Activated CD4-positive, alpha-beta memory T cell treated with anti-CD3 and anti-CD28 coated beads for 36 hours (primary cell): Measurements from ENCODE around the gene DMTF1. TPM values are rescaled to one million over a fixed set of nuclear protein-coding genes. Genes with fewer than 3 reads are reported as not detected.

Source experiments
- CTCF ChIA-PET: fragments of 350-600 bp; sonication (Branson Sonifier 250); formaldehyde crosslinking; loops from one replicate; lab custom pipeline; 2021; ENCODE audit warnings: antibody characterized with exemption, inconsistent platforms; lab: Charles Lee
- POLR2A ChIA-PET: fragments of 350-600 bp; sonication (Branson Sonifier 250); formaldehyde crosslinking; loops from one replicate; lab custom pipeline; 2021; ENCODE audit warnings: antibody characterized with exemption; lab: Charles Lee
- DNase-seq: peaks from one replicate; pipeline ENCODE4 v3.0.0-alpha.2; 2020
- H3K27ac Mint-ChIP-seq: one replicate; pipeline ENCODE4 v1.8.0; 2021; ENCODE audit warnings: mixed read lengths
- H3K27me3 Mint-ChIP-seq: one replicate; pipeline ENCODE4 v1.8.0; 2021; ENCODE audit warnings: mixed read lengths
- H3K36me3 Mint-ChIP-seq: one replicate; pipeline ENCODE4 v1.8.0; 2021; ENCODE audit warnings: mixed read lengths
- H3K4me1 Mint-ChIP-seq: one replicate; pipeline ENCODE4 v1.8.0; 2021; ENCODE audit warnings: low read depth, mixed read lengths
- H3K4me3 Mint-ChIP-seq: one replicate; pipeline ENCODE4 v1.8.0; 2021; ENCODE audit warnings: mild to moderate bottlenecking, mixed read lengths
- H3K9me3 Mint-ChIP-seq: one replicate; pipeline ENCODE4 v1.8.0; 2021; ENCODE audit warnings: mixed read lengths
- intact Hi-C: fragments of 100-400 bp; cut with micrococcal nuclease; formaldehyde crosslinking; loops from one replicate; pipeline ENCODE4 v1.15.1; 2023
- total RNA-seq, 2 experiments: library from RNA; stranded (reverse); gene quantifications; one replicate each; pipeline ENCODE4 v1.2.3, GENCODE V29; 2021

DMTF1 gene
- total RNA-seq, 2 experiments from 2014 or later, result 62.7 to 71.1 TPM

DNA sequence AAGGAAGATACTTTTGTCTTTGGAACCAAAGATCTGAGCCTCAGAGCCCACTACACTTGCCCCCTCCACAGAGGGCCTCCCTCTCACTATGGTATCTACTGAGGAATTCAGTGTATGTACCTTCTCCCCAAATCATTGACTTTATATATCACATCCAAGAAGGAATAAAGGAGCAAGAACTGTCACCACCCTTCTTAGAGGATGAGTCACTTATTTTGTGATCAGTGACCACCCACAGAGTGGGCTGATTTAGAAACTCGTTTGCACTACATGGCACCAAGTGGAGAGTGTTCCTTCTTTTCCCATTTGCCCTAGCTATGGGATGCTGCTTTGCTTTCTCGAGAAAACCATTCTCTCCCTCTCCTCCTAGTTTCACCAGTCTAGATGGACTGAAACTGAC lies 61.6 kb downstream of the DMTF1 start:
- Mint-ChIP-seq H3K36me3 (peaks cover 36% of the 10 kb centered on the region), H3K27ac (peak overlapping the region; percentile 79), H3K9me3 (no peaks in the 10 kb centered on the region), H3K4me3 (peak overlapping the region; percentile 24), H3K4me1 (peaks cover 79% of the 10 kb centered on the region), H3K27me3 (no peaks in the 10 kb centered on the region)
- CTCF ChIA-PET, result interaction anchor here (1.2 to 1.4 kb wide), 2 partner anchors 23 to 65 kb away, joined by 3 read pairs; no protein-coding TSS in a partner anchor
- POLR2A ChIA-PET, result interaction anchor here (0.8 to 3.3 kb wide), 4 partner anchors 10 to 61 kb away, joined by 3 to 12 read pairs (median 3); partner anchors contain the start of gene DMTF1
- DNase-seq, result no peak
- intact Hi-C loops, result loop anchor here (1.0 kb wide), 1 partner anchor 10 kb away; no protein-coding TSS in a partner anchor

DNA sequence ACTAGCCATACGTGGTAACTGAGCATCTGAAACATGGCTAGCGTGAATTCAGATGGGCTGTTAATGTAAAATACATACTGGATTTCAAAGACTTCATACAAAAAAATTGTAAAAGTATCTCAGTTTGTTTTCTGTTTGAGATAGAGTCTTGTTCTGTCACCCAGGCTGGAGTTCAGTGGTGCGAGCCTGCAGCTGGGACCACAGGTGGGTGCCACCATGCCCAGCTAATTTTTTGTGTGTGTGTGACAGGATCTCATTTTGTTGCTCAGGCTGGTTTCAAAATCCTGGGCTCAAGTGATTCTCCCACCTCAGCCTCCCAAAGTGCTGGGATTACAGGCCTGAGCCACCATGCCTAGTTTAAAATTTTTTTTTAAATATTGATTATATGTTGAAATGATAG lies 62.8 kb downstream of the DMTF1 start:
- POLR2A ChIA-PET, result interaction anchor here (1.1 to 7.3 kb wide), 2 partner anchors 13 to 62 kb away, joined by 3 to 104 read pairs; partner anchors contain the start of gene DMTF1
- Mint-ChIP-seq H3K27ac (peak overlapping the region; percentile 79), H3K27me3 (no peaks in the 10 kb centered on the region), H3K9me3 (no peaks in the 10 kb centered on the region), H3K36me3 (peaks cover 36% of the 10 kb centered on the region), H3K4me3 (no peak overlapping the region), H3K4me1 (peaks cover 69% of the 10 kb centered on the region)
- intact Hi-C loops, result loop anchor here (5.0 kb wide), 4 partner anchors 33 to 1002 kb away; partner anchors contain the start of gene ADAM22
- no peak for DNase-seq
- CTCF ChIA-PET, result interaction anchor here (0.9 to 1.4 kb wide), 2 partner anchors 21 to 67 kb away, joined by 3 read pairs; no protein-coding TSS in a partner anchor

DNA sequence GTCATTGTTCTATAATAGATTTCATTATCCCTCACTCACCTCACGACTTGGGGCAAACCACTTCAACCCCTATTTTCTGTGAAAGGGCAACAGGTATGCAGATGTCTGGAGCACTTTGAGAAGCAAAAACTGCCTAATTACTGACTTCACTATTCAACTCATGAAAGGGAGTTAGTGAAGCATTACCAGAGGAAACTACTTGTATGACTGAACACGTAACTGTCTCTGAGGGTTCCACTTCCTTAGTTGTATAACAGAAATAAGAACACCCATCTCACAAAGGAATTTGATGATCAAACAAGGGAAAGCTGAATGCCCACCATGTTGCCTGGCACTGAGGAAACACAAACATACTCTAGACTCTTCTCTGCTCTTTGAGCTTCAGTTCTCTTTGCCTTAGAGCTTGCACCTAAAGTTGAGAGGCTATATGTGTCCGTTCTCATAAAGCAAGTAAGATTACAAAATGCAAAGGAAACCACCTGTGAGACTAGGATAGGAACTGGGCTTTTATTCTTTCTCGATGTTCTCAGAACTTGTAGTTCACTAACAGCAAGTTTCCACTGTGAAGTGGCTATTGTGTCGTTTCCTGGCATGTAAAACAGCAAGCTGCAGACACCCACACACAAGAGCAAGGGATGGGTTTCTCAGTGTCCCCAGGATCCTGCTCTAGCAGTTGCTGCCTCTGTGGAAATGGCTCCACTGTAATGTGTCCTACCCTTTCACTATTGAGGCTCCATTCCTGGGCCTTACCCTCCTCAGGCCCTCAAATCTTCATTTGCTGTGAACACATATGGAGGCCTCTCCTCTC lies 64.7 kb downstream of the DMTF1 start:
- H3K36me3 Mint-ChIP-seq, result peaks cover 34% of the 10 kb centered on the region
- ChIA-PET CTCF (interaction anchor here (1.3 to 5.9 kb wide), 5 partner anchors 9 to 63 kb away, joined by 3 to 53 read pairs (median 5); partner anchors contain the start of gene DMTF1), POLR2A (interaction anchor here (0.8 to 7.3 kb wide), 10 partner anchors 13 to 285 kb away, joined by 3 to 104 read pairs (median 4); partner anchors contain the start of gene DMTF1)
- no peaks in the 10 kb centered on the region for H3K27me3 Mint-ChIP-seq
- DNase-seq, result peak; percentile 75
- H3K4me1 Mint-ChIP-seq, result peaks cover 59% of the 10 kb centered on the region
- H3K27ac Mint-ChIP-seq, result peak overlapping the region; percentile 96
- H3K4me3 Mint-ChIP-seq, result peak overlapping the region; percentile 99
- no peaks in the 10 kb centered on the region for H3K9me3 Mint-ChIP-seq
- intact Hi-C loops, result loop anchor here (1.0 to 5.0 kb wide), 10 partner anchors 18 to 1000 kb away; partner anchors contain the start of genes ADAM22, DBF4, DMTF1 and ELAPOR2

DNA sequence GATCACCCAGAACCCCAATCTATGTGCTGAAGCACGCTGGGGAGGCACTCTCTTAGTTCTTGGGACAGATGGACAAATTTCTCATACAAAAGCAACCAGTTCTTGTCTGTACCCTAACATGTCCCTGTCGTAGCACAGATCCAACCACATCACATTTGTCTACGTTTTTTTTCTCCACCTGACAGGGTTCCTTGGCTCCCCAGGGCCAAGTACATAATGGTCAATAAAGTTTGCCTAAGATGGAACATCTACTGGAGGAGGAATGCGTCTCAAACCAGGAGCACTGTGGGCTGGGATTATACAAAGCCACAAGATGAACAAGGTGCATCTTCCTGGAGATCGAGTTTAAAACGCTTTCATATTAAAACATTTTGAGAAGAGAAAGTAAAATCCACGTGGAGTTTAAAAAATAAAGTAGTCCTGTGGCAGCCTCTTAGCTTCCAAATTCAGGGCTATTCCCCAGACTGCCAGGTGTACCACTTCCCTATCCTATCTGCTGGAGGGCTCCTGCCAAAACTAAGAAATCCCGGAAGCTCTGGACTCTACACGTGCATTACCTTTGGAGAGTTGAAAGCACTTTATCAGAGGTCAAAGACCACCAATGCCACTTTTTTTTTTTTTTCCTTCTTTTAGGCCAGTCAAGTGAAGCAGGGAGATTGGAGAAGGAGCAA lies 65.9 kb downstream of the DMTF1 start:
- DNase-seq, result no peak
- Mint-ChIP-seq H3K4me3 (peak overlapping the region; percentile 99), H3K27ac (peak overlapping the region; percentile 96), H3K36me3 (peaks cover 28% of the 10 kb centered on the region), H3K4me1 (peaks cover 47% of the 10 kb centered on the region), H3K27me3 (no peaks in the 10 kb centered on the region), H3K9me3 (no peaks in the 10 kb centered on the region)
- POLR2A ChIA-PET, result interaction anchor here (0.6 to 7.3 kb wide), 8 partner anchors 17 to 73 kb away, joined by 3 to 104 read pairs (median 5); partner anchors contain the start of gene DMTF1
- CTCF ChIA-PET, result interaction anchor here (0.8 to 5.9 kb wide), 5 partner anchors 10 to 68 kb away, joined by 3 to 53 read pairs (median 4); partner anchors contain the start of gene DMTF1
- intact Hi-C loops, result loop anchor here (1.0 to 5.0 kb wide), 8 partner anchors 19 to 999 kb away; partner anchors contain the start of genes ADAM22, DBF4, DMTF1 and SLC25A40

DNA sequence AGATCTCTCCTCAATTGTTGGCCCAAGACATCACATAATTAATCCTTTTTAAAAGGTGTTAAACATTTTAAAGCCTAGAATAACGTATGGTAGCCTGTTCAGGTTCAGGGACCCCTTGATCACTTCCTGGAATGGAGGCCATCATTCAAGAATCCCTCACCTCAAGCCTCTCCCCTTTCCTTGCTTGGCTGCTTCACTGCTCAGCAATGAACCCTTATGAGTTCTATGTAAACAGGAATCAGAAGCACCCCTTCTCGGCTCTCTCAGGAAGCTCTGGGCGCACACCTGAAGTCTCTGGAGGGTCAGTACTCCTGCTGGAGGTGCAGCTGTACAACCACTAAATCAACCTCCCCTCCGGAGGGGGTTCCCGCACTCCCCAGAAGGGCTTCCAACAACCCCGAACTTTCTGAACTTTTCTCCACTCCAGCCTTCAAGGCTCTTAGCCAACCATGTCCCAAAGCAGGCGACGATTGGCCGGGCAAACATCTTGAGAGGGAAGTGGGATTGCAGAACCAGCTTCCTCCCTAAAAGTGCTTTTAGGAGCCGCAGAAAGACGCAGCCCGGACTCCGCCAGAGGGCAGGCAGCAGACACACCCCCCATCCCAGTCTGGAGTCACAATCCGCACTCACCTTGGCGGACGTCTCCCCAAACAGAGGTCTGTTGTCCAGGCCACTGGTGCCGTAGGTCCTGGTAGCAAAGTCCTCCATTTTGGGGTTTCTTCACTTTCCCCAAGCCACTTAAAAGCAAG lies 66.7 kb downstream of the DMTF1 start:
- POLR2A ChIA-PET, result interaction anchor here (1.0 to 7.3 kb wide), 6 partner anchors 11 to 285 kb away, joined by 3 to 104 read pairs (median 6); partner anchors contain the start of gene DMTF1

DNA sequence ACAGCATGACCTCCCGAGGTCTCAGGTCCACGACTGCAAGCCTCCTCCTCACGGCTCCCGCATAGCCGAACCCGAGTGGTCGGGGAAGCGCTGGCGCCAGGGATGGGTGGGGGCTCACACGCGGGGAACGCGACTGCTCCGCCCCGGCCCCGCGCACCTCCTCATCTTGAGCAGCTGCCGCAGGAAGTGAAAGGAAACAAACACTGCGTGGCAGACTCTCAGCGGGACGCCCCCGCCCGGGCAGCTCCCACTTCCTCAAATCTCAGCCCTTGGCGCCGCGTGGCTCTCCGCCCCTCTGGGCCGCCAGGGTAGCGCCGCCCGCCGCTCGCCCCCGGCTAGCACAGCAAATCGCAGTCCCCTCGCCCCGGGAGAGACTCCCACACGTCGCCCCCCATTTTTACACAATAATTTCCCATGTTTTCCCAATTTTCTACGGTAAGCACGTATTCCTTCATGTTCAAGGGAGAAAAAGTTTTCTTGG lies 67.3 kb downstream of the DMTF1 start, which contains the start of gene TMEM243:
Gene TMEM243 (minus strand): TSS at position 188 of the 481 bp plus-strand sequence. CDS start 229 bp downstream, outside the sequence.
- Mint-ChIP-seq H3K36me3 (peaks cover 21% of the 10 kb centered on the region), H3K27me3 (no peaks in the 10 kb centered on the region), H3K27ac (peak within 1 kb of the TSS; percentile 96), H3K4me3 (peak within 1 kb of the TSS; percentile 99), H3K9me3 (no peaks in the 10 kb centered on the region), H3K4me1 (peaks cover 32% of the 10 kb centered on the region)
- intact Hi-C loops, result loop anchor here (1.0 to 5.0 kb wide), 6 partner anchors 17 to 998 kb away; partner anchors contain the start of genes ADAM22 and CROT
- CTCF ChIA-PET, result interaction anchor here (0.9 to 5.9 kb wide), 5 partner anchors 17 to 160 kb away, joined by 3 to 53 read pairs (median 4); partner anchors contain the start of genes DMTF1 and ELAPOR2
- POLR2A ChIA-PET, result interaction anchor here (1.0 to 7.3 kb wide), 7 partner anchors 11 to 285 kb away, joined by 3 to 104 read pairs (median 5); partner anchors contain the start of genes CROT and DMTF1
- peak; percentile 90 for DNase-seq

More for the DNA sequence above, 66.7 kb downstream of the DMTF1 start:
- intact Hi-C loops, result loop anchor here (5.0 kb wide), 4 partner anchors 37 to 998 kb away; partner anchors contain the start of gene ADAM22
- H3K27ac Mint-ChIP-seq, result peak overlapping the region; percentile 96
- H3K36me3 Mint-ChIP-seq, result peaks cover 25% of the 10 kb centered on the region
- peaks cover 38% of the 10 kb centered on the region for H3K4me1 Mint-ChIP-seq
- no peaks in the 10 kb centered on the region for H3K9me3 Mint-ChIP-seq
- CTCF ChIA-PET, result interaction anchor here (0.9 to 5.9 kb wide), 5 partner anchors 17 to 160 kb away, joined by 3 to 53 read pairs (median 4); partner anchors contain the start of genes DMTF1 and ELAPOR2
- peak overlapping the region; percentile 99 for H3K4me3 Mint-ChIP-seq
- DNase-seq, result peak; percentile 51
- H3K27me3 Mint-ChIP-seq, result no peaks in the 10 kb centered on the region

DNA sequence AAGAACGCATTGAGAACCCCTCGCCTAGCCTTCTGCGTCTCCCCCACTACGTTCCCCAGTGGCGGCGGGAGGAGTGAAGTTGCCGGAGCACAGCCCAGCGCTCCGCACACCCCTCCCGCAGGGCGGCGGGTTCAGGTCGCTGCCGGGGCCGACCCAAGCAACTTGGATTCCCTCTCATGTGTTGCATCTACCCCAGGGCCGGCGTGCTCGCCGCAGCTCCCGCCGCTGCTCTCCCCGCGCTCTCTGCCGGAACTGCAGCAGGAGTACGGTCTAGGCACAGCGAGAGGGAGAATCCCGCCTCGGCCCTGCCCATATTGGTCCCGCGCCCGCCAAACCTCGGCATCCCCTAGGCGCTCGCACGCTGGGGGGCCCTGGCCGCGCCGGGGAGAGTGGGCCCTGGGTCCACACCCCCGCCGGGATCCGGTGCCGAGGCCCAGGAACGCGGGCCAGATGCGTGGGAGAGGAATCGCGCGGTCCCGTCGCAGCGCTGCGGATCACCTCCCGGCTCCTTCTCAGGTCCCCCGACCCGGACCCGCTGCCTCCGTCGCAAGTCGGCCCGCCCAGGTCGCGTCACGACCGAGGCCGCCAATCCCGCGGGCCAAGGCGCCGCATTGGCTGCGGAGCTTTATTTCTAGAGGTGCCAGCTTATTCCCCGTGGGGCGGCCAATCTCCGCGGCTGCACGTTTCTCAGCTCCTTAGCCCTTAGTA lies 67.9 kb downstream of the DMTF1 start:
- intact Hi-C loops, result loop anchor here (1.0 to 2.0 kb wide), 2 partner anchors 17 to 125 kb away; partner anchors contain the start of gene CROT
- Mint-ChIP-seq H3K4me1 (peaks cover 27% of the 10 kb centered on the region), H3K36me3 (peaks cover 20% of the 10 kb centered on the region), H3K27me3 (no peaks in the 10 kb centered on the region), H3K4me3 (peak overlapping the region; percentile 99), H3K9me3 (no peaks in the 10 kb centered on the region), H3K27ac (peak overlapping the region; percentile 96)
- POLR2A ChIA-PET, result interaction anchor here (0.7 to 7.3 kb wide), 11 partner anchors 10 to 286 kb away, joined by 3 to 104 read pairs (median 3); partner anchors contain the start of genes CROT and DMTF1
- peak; percentile 89 for DNase-seq
- CTCF ChIA-PET, result interaction anchor here (0.6 to 5.9 kb wide), 7 partner anchors 16 to 270 kb away, joined by 3 to 53 read pairs (median 4); partner anchors contain the start of genes DMTF1 and ELAPOR2

DNA sequence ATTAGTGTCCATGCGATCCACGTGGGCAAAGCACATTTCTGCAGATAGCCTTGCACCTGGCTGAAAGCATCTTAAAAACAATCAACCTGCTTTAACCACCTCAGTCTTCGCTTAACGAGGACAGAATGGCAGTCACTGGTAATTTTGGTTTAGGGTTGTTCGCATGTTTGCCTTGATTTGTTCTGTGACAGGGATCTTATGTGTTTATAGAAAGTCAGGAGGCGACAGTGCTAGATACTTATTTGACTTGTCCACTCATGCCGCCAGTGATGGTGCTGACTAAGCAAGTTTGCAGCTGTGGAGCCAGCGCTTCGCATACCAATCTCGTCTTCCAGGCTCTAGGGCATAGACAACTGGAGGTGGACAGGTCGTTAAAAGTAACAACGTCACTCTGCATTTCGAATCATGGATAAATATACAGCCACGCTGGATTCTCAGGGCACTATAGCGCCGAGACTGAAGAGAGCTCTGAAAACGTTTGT lies 68.5 kb downstream of the DMTF1 start:
- peaks cover 16% of the 10 kb centered on the region for H3K36me3 Mint-ChIP-seq

DNA sequence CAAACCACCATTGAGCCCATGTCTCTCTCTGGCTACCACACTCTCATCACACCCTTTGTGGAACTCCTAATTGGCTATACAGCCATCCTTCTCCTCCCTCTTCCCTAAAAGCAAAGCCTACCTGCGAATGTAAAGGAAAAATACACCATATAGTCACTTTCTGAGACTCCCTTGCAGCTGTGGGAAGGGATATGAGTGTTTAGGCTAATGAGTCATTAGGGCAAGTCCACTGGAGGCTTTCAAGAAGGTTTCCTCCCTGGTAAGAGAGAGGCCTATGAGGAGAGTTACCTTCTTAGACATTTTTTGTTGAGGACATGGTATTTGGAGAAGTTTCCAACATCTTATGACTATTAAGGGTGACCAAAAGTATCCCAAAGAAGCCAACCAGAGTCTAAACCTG lies 71.4 kb downstream of the DMTF1 start:
- no peak for DNase-seq
- POLR2A ChIA-PET, result interaction anchor here (0.6 kb wide), 1 partner anchor 11 kb away, joined by 3 read pairs; no protein-coding TSS in a partner anchor

More for the DNA sequence above, 68.5 kb downstream of the DMTF1 start:
- intact Hi-C loops, result loop anchor here (1.0 to 2.0 kb wide), 2 partner anchors 16 to 125 kb away; partner anchors contain the start of gene CROT
- H3K4me3 Mint-ChIP-seq, result peak overlapping the region; percentile 99
- H3K27me3 Mint-ChIP-seq, result no peaks in the 10 kb centered on the region
- no peaks in the 10 kb centered on the region for H3K9me3 Mint-ChIP-seq
- peak; percentile 30 for DNase-seq
- CTCF ChIA-PET, result interaction anchor here (0.6 to 5.9 kb wide), 5 partner anchors 15 to 270 kb away, joined by 3 to 53 read pairs (median 5); partner anchors contain the start of gene DMTF1
- peak overlapping the region; percentile 96 for H3K27ac Mint-ChIP-seq
- POLR2A ChIA-PET, result interaction anchor here (0.7 to 7.3 kb wide), 8 partner anchors 14 to 160 kb away, joined by 3 to 104 read pairs (median 4); partner anchors contain the start of genes CROT and DMTF1
- H3K4me1 Mint-ChIP-seq, result peaks cover 23% of the 10 kb centered on the region

More for the DNA sequence above, 71.4 kb downstream of the DMTF1 start:
- no peak overlapping the region for H3K27ac Mint-ChIP-seq
- H3K4me3 Mint-ChIP-seq, result no peak overlapping the region
- peaks cover 10% of the 10 kb centered on the region for H3K36me3 Mint-ChIP-seq
- peaks cover 18% of the 10 kb centered on the region for H3K4me1 Mint-ChIP-seq
- CTCF ChIA-PET, result interaction anchor here (0.7 to 3.3 kb wide), 2 partner anchors 13 to 34 kb away, joined by 3 to 12 read pairs; no protein-coding TSS in a partner anchor
- intact Hi-C loops, result loop anchor here (1.0 kb wide), 1 partner anchor 9 kb away; no protein-coding TSS in a partner anchor
- H3K27me3 Mint-ChIP-seq, result no peaks in the 10 kb centered on the region
- no peaks in the 10 kb centered on the region for H3K9me3 Mint-ChIP-seq
